GM12878 (cell line): ENCODE measurements around the gene ZDHHC21. TPM values are rescaled to one million over a fixed set of nuclear protein-coding genes. Genes with fewer than 3 reads are reported as not detected.

Experiments
- ATAC-seq: fragments of 200-7000 bp; cut with Tn5 transposase; 3 replicates; pipeline ENCODE4 v1.9.1; 2020; ENCODE audit warnings: mild to moderate bottlenecking, moderate library complexity
- BruUV-seq: library from RNA; stranded (reverse); fragments of 400-500 nt; replicated peaks from 2 replicates; lab custom pipeline; 2021; lab: Mats Ljungman, UMichigan
- CTCF ChIA-PET: fragments of 300-600 bp; sonication (Branson Sonifier 250); formaldehyde crosslinking; extraction: SDS; loops from one replicate; lab custom pipeline; 2021; ENCODE audit warnings: inconsistent platforms; lab: Yijun Ruan, JAX
- POLR2A ChIA-PET: fragments of 350-600 bp; formaldehyde crosslinking; extraction: SDS; loops from one replicate; lab custom pipeline; 2021; ENCODE audit warnings: inconsistent platforms; lab: Charles Lee
- RAD21 ChIA-PET: fragments of 300-600 bp; sonication (Branson Sonifier 250); formaldehyde crosslinking; loops from one replicate; lab custom pipeline; 2023; ENCODE audit warnings: antibody characterized with exemption; ENCODE audit not compliant: unreplicated experiment; lab: Charles Lee
- SMC1A ChIA-PET: fragments of 300-600 bp; sonication (Branson Sonifier 250); formaldehyde crosslinking; loops from one replicate; lab custom pipeline; 2023; ENCODE audit not compliant: unreplicated experiment, uncharacterized antibody; lab: Charles Lee
- DNase-seq: peaks from one replicate; pipeline ENCODE4 v3.0.0-alpha.2; 2011; ENCODE audit warnings: low read depth, low spot score
- FAIRE-seq: peaks from 3 replicates; lab custom pipeline; 2011; peaks lifted over from hg19 to GRCh38; lab: Jason Lieb, UNC
- H2AFZ ChIP-seq: 2 replicates; pipeline ENCODE4 v1.6.0; 2011; ENCODE audit warnings: low read depth, low read length, control low read depth; ENCODE audit not compliant: control insufficient read depth
- H3K27ac ChIP-seq: 2 replicates; pipeline ENCODE4 v1.5.1; 2011; ENCODE audit warnings: control low read depth; ENCODE audit not compliant: control insufficient read depth, insufficient read depth
- H3K27me3 ChIP-seq, 2 experiments: replicated peaks in 1 of 2; 2 replicates each; pipeline versions ENCODE4 v1.6.0 to v1.6.1; 2011; ENCODE audit warnings: low read length in 1 of 2; ENCODE audit not compliant: control insufficient read depth in 2 of 2, insufficient read depth in 2 of 2
- H3K36me3 ChIP-seq, 2 experiments: 2 replicates each; pipeline ENCODE4 v1.5.1; 2011; ENCODE audit warnings: low read length in 1 of 2; ENCODE audit not compliant: control insufficient read depth in 2 of 2, insufficient read depth in 2 of 2
- H3K4me1 ChIP-seq: 2 replicates; pipeline ENCODE4 v1.6.1; 2011; ENCODE audit warnings: mild to moderate bottlenecking, low read length, moderate library complexity, mixed read lengths; ENCODE audit not compliant: control insufficient read depth, insufficient read depth
- H3K4me2 ChIP-seq: 2 replicates; pipeline ENCODE4 v1.6.0; 2011; ENCODE audit warnings: control low read depth; ENCODE audit not compliant: control insufficient read depth, insufficient read depth
- H3K4me3 ChIP-seq: fragments of 200-600 bp; sonication (generic); 2 replicates; pipeline ENCODE4 v1.5.1; 2016
- H3K79me2 ChIP-seq: 2 replicates; pipeline ENCODE4 v1.6.0; 2011; ENCODE audit warnings: low read length; ENCODE audit not compliant: control insufficient read depth, insufficient read depth
- H3K9ac ChIP-seq: 2 replicates; pipeline ENCODE4 v1.8.0; 2011; ENCODE audit warnings: low read length, control low read depth, mixed read lengths; ENCODE audit not compliant: control insufficient read depth, insufficient read depth
- H3K9me3 ChIP-seq: replicated peaks from 3 replicates; pipeline ENCODE4 v1.5.1; 2011; ENCODE audit warnings: mild to moderate bottlenecking, low read length; ENCODE audit not compliant: control insufficient read depth, insufficient read depth
- H4K20me1 ChIP-seq: 2 replicates; pipeline ENCODE4 v1.6.0; 2011; ENCODE audit not compliant: control insufficient read depth, insufficient read depth
- CREM ChIP-seq: IDR thresholded peaks from 2 replicates; pipeline ENCODE4 v1.6.1; 2014; ENCODE audit warnings: antibody characterized with exemption, low read depth
- HCFC1 ChIP-seq: fragments of 150-350 bp; IDR thresholded peaks from 2 replicates; pipeline ENCODE4 v1.6.1; 2014; ENCODE audit warnings: low read length
- IKZF1 ChIP-seq: fragments of 450-650 bp; conservative IDR thresholded peaks from 2 replicates; pipeline ENCODE4 v1.6.1; 2017; ENCODE audit warnings: antibody characterized with exemption, mild to moderate bottlenecking
- MYC ChIP-seq: IDR thresholded peaks from 2 replicates; pipeline ENCODE4 v1.6.1; 2011; ENCODE audit warnings: mild to moderate bottlenecking, low read length, moderate library complexity, inconsistent platforms; ENCODE audit not compliant: insufficient read depth, insufficient replicate concordance, insufficient read length, severe bottlenecking
- NR2C2 ChIP-seq: IDR thresholded peaks from 2 replicates; pipeline ENCODE4 v1.6.1; 2011; ENCODE audit warnings: borderline replicate concordance, low read depth; ENCODE audit not compliant: control insufficient read depth, insufficient read length
- POU2F2 ChIP-seq: IDR thresholded peaks from 3 replicates; pipeline ENCODE4 v1.6.1; 2011; ENCODE audit warnings: low read depth, mild to moderate bottlenecking, low read length, borderline replicate concordance
- RELA ChIP-seq: fragments of 450-650 bp; IDR thresholded peaks from 2 replicates; pipeline ENCODE4 v1.8.0; 2014; ENCODE audit warnings: borderline replicate concordance; ENCODE audit not compliant: partially characterized antibody
- SMAD5 ChIP-seq: IDR thresholded peaks from 2 replicates; pipeline ENCODE4 v1.6.1; 2016; ENCODE audit warnings: antibody characterized with exemption, low read depth
- SREBF1 ChIP-seq: IDR thresholded peaks from 2 replicates; pipeline ENCODE4 v1.6.1; 2012; ENCODE audit warnings: mild to moderate bottlenecking, low read length
- SUPT20H ChIP-seq: IDR thresholded peaks from 2 replicates; pipeline ENCODE4 v1.6.1; 2011; ENCODE audit warnings: low read depth, mild to moderate bottlenecking, low read length, moderate library complexity, borderline replicate concordance; ENCODE audit not compliant: control insufficient read depth
- TCF12 ChIP-seq: IDR thresholded peaks from 2 replicates; pipeline ENCODE4 v1.6.1; 2011; ENCODE audit warnings: low read depth, mild to moderate bottlenecking, low read length
- ZNF274 ChIP-seq: IDR thresholded peaks from one replicate; pipeline ENCODE4 v1.8.0; 2011; ENCODE audit not compliant: insufficient read length, insufficient read depth
- ZZZ3 ChIP-seq: IDR thresholded peaks from 2 replicates; pipeline ENCODE4 v1.6.1; 2011; ENCODE audit warnings: low read depth; ENCODE audit not compliant: control insufficient read depth, insufficient read length
- WGBS: methylation state at CpG from one replicate; pipeline ENCODE4 v1.1.6; 2016; ENCODE audit warnings: low lambda C conversion rate; ENCODE audit not compliant: insufficient replicate concordance, insufficient coverage; ENCODE audit errors: missing lambda C conversion rate; 5-methylcytosine and 5-hydroxymethylcytosine counted together
- in situ Hi-C: fragments of 300-500 bp; cut with MboI; formaldehyde crosslinking; loops from 9 replicates; pipeline ENCODE4 v1.14.3; 2018; ENCODE audit warnings: mixed read lengths
- intact Hi-C: fragments of 100-400 bp; cut with micrococcal nuclease; formaldehyde crosslinking; loops from one replicate; pipeline ENCODE4 v1.14.2; 2022; ENCODE audit not compliant: unreplicated experiment
- polyA plus RNA-seq, 11 experiments: library from polyadenylated mRNA; depleted of rRNA in 4 of 11; unstranded in 6 of 11; stranded (reverse) in 5 of 11; fragments of >200 nt; fragmentation: Nextera tagmentation in 4 of 11; fragmentation: Illumina TruSeq in 1 of 11; extraction: Ambion mirVana in 4 of 11; extraction: Trizol in 1 of 11; gene quantifications; 1 replicate in 1 of 11; 2 replicates in 10 of 11; pipeline versions ENCODE4 v1.2.1 to v1.2.3, GENCODE V29; 2011 to 2016; ENCODE audit warnings: inconsistent platforms in 2 of 11, missing spikeins in 2 of 11, low read depth in 1 of 11
- total RNA-seq, 4 experiments: library from RNA; depleted of rRNA in 3 of 4; stranded (reverse); fragments of >200 nt in 3 of 4; fragmentation: Illumina TruSeq in 1 of 4; extraction: Trizol in 1 of 4; gene quantifications; 2 replicates each; pipeline versions ENCODE4 v1.2.1 to v1.2.3, GENCODE V29; 2013 to 2021
- TF ChIP-seq, protein P1 (sequence below): fragments of 450-650 bp; IDR thresholded peaks from 2 replicates; pipeline ENCODE4 v1.6.1; 2017; ENCODE audit warnings: mild to moderate bottlenecking, moderate library complexity
- TF ChIP-seq, protein P2 (sequence below): fragments of 150-350 bp; IDR thresholded peaks from 2 replicates; pipeline ENCODE4 v1.6.1; 2014; ENCODE audit warnings: mild to moderate bottlenecking, low read depth, low read length
- TF ChIP-seq, protein P3 (sequence below): fragments of 450-650 bp; IDR thresholded peaks from 2 replicates; pipeline ENCODE4 v1.6.1; 2018; ENCODE audit warnings: mild to moderate bottlenecking, low read depth, moderate library complexity; ENCODE audit not compliant: partially characterized antibody

Gene ZDHHC21
- total and polyA plus RNA-seq, 10 of the 15 experiments (the other 5 are each of a cell fraction or from before 2014, with no cell fraction given), result 2.6 to 14.6 (median 9.1) TPM

DNA sequence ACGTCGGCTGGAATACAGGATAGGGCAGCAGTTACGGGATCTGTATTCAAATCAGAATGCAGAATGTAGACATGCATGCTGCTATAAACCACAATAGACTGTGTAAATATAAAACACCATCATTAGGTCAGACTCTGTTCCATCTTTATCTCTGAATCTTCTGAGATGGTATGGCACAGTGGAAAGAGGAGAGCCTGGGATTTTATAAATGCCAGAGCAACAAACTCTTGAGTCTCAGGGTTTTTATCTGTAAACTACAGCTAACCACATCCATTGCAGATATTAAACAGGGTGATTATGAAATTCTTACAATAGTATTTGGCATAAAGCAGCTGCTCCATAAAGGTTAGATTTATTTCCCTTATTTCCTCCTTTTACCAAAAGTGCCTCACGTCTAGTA lies 108.7 kb downstream of the ZDHHC21 start:
- intact Hi-C loops (loop anchor here (10.0 kb wide), 1 partner anchor 270 kb away; the partner anchor contains the start of gene NFIB), in situ Hi-C loops (no loop called here)
- FAIRE-seq (no peak), ATAC-seq (no peak), DNase-seq (no peak)
- Histone ChIP-seq H3K4me3 (no peak overlapping the region), H3K4me2 (no peak overlapping the region), H3K4me1 (peaks cover 13% of the 10 kb centered on the region), H3K9me3 (no peaks in the 10 kb centered on the region; the same call in 1 of the 3 replicates), H2AFZ (no peak overlapping the region), H3K9ac (no peak overlapping the region), H4K20me1 (no peaks in the 10 kb centered on the region), H3K36me3 (no peaks in the 10 kb centered on the region), H3K27ac (no peak overlapping the region), H3K79me2 (no peaks in the 10 kb centered on the region), H3K27me3 (no peaks in the 10 kb centered on the region)
- SMC1A ChIA-PET, result interaction anchor here (1.0 to 2.1 kb wide), 4 partner anchors 23 to 157 kb away, joined by 3 to 7 read pairs (median 4); no protein-coding TSS in a partner anchor
- POLR2A ChIA-PET, result no interaction called here
- no TSS peak for BruUV-seq
- RAD21 ChIA-PET, result no interaction called here
- CTCF ChIA-PET, result interaction anchor here (1.1 to 2.1 kb wide), 2 partner anchors 77 to 184 kb away, joined by 3 to 7 read pairs; no protein-coding TSS in a partner anchor
- WGBS, result 97% methylated on average over 4 of the region's 4 CpGs
- TF ChIP-seq NR2C2, result no peak
- TF ChIP-seq SUPT20H, result no peak
- TF ChIP-seq, protein P1, sequence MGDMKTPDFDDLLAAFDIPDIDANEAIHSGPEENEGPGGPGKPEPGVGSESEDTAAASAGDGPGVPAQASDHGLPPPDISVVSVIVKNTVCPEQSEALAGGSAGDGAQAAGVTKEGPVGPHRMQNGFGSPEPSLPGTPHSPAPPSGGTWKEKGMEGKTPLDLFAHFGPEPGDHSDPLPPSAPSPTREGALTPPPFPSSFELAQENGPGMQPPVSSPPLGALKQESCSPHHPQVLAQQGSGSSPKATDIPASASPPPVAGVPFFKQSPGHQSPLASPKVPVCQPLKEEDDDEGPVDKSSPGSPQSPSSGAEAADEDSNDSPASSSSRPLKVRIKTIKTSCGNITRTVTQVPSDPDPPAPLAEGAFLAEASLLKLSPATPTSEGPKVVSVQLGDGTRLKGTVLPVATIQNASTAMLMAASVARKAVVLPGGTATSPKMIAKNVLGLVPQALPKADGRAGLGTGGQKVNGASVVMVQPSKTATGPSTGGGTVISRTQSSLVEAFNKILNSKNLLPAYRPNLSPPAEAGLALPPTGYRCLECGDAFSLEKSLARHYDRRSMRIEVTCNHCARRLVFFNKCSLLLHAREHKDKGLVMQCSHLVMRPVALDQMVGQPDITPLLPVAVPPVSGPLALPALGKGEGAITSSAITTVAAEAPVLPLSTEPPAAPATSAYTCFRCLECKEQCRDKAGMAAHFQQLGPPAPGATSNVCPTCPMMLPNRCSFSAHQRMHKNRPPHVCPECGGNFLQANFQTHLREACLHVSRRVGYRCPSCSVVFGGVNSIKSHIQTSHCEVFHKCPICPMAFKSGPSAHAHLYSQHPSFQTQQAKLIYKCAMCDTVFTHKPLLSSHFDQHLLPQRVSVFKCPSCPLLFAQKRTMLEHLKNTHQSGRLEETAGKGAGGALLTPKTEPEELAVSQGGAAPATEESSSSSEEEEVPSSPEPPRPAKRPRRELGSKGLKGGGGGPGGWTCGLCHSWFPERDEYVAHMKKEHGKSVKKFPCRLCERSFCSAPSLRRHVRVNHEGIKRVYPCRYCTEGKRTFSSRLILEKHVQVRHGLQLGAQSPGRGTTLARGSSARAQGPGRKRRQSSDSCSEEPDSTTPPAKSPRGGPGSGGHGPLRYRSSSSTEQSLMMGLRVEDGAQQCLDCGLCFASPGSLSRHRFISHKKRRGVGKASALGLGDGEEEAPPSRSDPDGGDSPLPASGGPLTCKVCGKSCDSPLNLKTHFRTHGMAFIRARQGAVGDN, result no peak
- no peak for TF ChIP-seq TCF12
- TF ChIP-seq, protein P2, sequence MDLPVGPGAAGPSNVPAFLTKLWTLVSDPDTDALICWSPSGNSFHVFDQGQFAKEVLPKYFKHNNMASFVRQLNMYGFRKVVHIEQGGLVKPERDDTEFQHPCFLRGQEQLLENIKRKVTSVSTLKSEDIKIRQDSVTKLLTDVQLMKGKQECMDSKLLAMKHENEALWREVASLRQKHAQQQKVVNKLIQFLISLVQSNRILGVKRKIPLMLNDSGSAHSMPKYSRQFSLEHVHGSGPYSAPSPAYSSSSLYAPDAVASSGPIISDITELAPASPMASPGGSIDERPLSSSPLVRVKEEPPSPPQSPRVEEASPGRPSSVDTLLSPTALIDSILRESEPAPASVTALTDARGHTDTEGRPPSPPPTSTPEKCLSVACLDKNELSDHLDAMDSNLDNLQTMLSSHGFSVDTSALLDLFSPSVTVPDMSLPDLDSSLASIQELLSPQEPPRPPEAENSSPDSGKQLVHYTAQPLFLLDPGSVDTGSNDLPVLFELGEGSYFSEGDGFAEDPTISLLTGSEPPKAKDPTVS, result no peak
- no peak for TF ChIP-seq ZZZ3
- no peak for TF ChIP-seq CREM
- TF ChIP-seq SREBF1, result no peak
- no peak for TF ChIP-seq RELA
- TF ChIP-seq MYC, result no peak
- no peak for TF ChIP-seq POU2F2
- no peak for TF ChIP-seq HCFC1
- no peak for TF ChIP-seq ZNF274
- no peak for TF ChIP-seq IKZF1
- TF ChIP-seq, protein P3, sequence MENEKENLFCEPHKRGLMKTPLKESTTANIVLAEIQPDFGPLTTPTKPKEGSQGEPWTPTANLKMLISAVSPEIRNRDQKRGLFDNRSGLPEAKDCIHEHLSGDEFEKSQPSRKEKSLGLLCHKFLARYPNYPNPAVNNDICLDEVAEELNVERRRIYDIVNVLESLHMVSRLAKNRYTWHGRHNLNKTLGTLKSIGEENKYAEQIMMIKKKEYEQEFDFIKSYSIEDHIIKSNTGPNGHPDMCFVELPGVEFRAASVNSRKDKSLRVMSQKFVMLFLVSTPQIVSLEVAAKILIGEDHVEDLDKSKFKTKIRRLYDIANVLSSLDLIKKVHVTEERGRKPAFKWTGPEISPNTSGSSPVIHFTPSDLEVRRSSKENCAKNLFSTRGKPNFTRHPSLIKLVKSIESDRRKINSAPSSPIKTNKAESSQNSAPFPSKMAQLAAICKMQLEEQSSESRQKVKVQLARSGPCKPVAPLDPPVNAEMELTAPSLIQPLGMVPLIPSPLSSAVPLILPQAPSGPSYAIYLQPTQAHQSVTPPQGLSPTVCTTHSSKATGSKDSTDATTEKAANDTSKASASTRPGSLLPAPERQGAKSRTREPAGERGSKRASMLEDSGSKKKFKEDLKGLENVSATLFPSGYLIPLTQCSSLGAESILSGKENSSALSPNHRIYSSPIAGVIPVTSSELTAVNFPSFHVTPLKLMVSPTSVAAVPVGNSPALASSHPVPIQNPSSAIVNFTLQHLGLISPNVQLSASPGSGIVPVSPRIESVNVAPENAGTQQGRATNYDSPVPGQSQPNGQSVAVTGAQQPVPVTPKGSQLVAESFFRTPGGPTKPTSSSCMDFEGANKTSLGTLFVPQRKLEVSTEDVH, result no peak
- TF ChIP-seq SMAD5, result no peak
